Measurements from ENCODE around the gene SCUBE1. TPM values are rescaled to one million over a fixed set of nuclear protein-coding genes. Genes with fewer than 3 reads are reported as not detected.

Gene SCUBE1
- total RNA-seq, 1 donor from 2014 or later, result 2.9 TPM

- intact Hi-C loops (cut with DNase I), result no loop called here
- Histone ChIP-seq H3K9me3 (no peaks in the 10 kb centered on the region), H3K4me1 (peaks cover 0 to 3% of the 10 kb centered on the region in 2 donors), H3K27ac (no peak overlapping the region), H3K27me3 (peaks cover 15% of the 10 kb centered on the region), H3K36me3 (no peaks in the 10 kb centered on the region), H3K4me3 (no peak overlapping the region)
- no peak for DNase-seq (ENCODE audit: low spot score in 2 of 2)
- TF ChIP-seq, protein P1, sequence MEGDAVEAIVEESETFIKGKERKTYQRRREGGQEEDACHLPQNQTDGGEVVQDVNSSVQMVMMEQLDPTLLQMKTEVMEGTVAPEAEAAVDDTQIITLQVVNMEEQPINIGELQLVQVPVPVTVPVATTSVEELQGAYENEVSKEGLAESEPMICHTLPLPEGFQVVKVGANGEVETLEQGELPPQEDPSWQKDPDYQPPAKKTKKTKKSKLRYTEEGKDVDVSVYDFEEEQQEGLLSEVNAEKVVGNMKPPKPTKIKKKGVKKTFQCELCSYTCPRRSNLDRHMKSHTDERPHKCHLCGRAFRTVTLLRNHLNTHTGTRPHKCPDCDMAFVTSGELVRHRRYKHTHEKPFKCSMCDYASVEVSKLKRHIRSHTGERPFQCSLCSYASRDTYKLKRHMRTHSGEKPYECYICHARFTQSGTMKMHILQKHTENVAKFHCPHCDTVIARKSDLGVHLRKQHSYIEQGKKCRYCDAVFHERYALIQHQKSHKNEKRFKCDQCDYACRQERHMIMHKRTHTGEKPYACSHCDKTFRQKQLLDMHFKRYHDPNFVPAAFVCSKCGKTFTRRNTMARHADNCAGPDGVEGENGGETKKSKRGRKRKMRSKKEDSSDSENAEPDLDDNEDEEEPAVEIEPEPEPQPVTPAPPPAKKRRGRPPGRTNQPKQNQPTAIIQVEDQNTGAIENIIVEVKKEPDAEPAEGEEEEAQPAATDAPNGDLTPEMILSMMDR (IDR thresholded peaks at IDR 0.05), result no peak
Observed at GRCh38 chr22:43345356-43345755, 2.2 kb upstream of the SCUBE1 start.

GRCh38 chr22:43344520-43344787, 1.3 kb upstream of the SCUBE1 start:
- no peak for DNase-seq (ENCODE audit: low spot score in 2 of 2)
- H3K27ac ChIP-seq, result no peak overlapping the region
- TF ChIP-seq, protein P1 (IDR thresholded peaks at IDR 0.05), result no peak
- no peak overlapping the region for H3K4me3 ChIP-seq
- peaks cover 15% of the 10 kb centered on the region for H3K27me3 ChIP-seq
- intact Hi-C loops (cut with DNase I), result loop anchor here (5.0 kb wide), 1 partner anchor 52 kb away; no protein-coding TSS in a partner anchor
- no peaks in the 10 kb centered on the region for H3K9me3 ChIP-seq
- H3K4me1 ChIP-seq, result peaks cover 0 to 3% of the 10 kb centered on the region in 2 donors
- H3K36me3 ChIP-seq, result no peaks in the 10 kb centered on the region

GRCh38 chr22:43343670-43344519, 723 bp upstream of the SCUBE1 start:
- Histone ChIP-seq H3K4me1 (peaks cover 0 to 3% of the 10 kb centered on the region in 2 donors), H3K9me3 (no peaks in the 10 kb centered on the region), H3K4me3 (peak overlapping the region in 1 of 2 donors; percentile 51), H3K27me3 (peaks cover 15% of the 10 kb centered on the region), H3K36me3 (no peaks in the 10 kb centered on the region), H3K27ac (no peak overlapping the region)
- intact Hi-C loops (cut with DNase I), result loop anchor here (5.0 kb wide), 1 partner anchor 52 kb away; no protein-coding TSS in a partner anchor
- no peak for DNase-seq (ENCODE audit: low spot score in 2 of 2)
- TF ChIP-seq, protein P1 (IDR thresholded peaks at IDR 0.05), result no peak

DNA sequence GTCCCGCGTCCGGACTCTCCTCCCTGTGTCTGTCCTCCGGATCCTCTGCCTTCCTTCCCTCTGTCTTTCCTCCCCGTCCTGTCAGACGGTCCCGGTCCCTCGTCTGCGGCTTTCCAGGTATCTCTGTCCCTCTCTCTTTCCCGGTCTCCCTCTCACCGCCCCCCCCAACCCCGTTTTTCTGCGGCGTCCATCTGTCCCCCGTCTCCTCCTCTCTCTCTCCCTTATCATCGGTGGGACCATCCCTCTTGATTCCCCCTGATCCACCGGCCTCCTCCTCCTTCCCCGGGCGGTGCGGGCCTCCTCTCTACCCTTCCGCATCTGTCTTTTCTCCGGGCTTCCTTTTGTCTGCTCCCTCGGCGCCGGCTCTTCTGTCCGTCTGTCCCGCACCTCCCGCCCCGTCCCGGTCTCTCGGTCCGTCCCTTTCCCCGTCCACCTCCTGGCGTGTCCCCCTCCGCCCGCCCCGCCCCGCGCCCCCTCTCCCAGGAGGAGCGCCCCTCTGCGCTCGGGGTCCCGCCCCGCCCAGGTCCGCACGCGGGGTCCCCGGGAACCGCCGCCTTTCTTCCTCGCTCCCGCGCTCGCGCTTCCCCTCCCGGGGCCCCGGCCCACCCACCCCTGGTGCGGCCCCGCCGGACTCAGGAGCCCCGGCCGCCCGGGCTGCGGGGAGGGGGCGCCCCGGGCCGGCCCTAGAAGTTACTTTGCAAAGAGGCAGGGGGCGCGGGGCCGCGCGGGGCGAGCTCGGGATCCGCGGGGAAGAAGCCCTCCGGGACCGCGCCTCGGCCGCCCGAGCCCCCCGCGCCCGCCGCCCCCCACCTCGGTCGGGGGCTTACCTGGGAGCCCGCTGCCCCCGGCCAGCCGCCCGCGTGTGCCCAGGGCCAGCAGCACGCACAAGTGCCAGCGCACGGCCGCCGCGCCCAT, 568 bp downstream of the SCUBE1 start:
- Histone ChIP-seq H3K9me3 (no peaks in the 10 kb centered on the region), H3K4me1 (peaks cover 0 to 3% of the 10 kb centered on the region in 2 donors), H3K4me3 (peak overlapping the region; percentile 36 to 51), H3K27ac (no peak overlapping the region), H3K27me3 (peaks cover 15% of the 10 kb centered on the region), H3K36me3 (no peaks in the 10 kb centered on the region)
- DNase-seq (ENCODE audit: low spot score in 2 of 2), result no peak
- TF ChIP-seq, protein P1 (IDR thresholded peaks at IDR 0.05), result no peak
- intact Hi-C loops (cut with DNase I), result loop anchor here (5.0 kb wide), 1 partner anchor 50 kb away; no protein-coding TSS in a partner anchor

GRCh38 chr22:43341565-43341964, 1.6 kb downstream of the SCUBE1 start:
- H3K9me3 ChIP-seq, result no peaks in the 10 kb centered on the region
- TF ChIP-seq, protein P1 (IDR thresholded peaks at IDR 0.05), result no peak
- H3K4me3 ChIP-seq, result no peak overlapping the region
- no peaks in the 10 kb centered on the region for H3K36me3 ChIP-seq
- H3K27ac ChIP-seq, result no peak overlapping the region
- DNase-seq (ENCODE audit: low spot score in 2 of 2), result no peak
- H3K27me3 ChIP-seq, result peaks cover 15% of the 10 kb centered on the region
- intact Hi-C loops (cut with DNase I), result loop anchor here (5.0 kb wide), 1 partner anchor 49 kb away; no protein-coding TSS in a partner anchor
- peaks cover 0 to 3% of the 10 kb centered on the region in 2 donors for H3K4me1 ChIP-seq
